Posterior cingulate gyrus (tissue), 11 donors: ENCODE data around the gene SENP6.
"Not testable (repeated sequence)": the region's sequence is repeated elsewhere in the genome, so short reads cannot be mapped to it uniquely, and the experiment has no call there.

ENCODE experiments used
- DNase-seq, 10 donors: peaks; one replicate each; pipeline versions ENCODE4 v3.0.0 to v3.0.0-alpha.2; 2020 to 2021; ENCODE audit warnings: mixed read lengths in 3 of 10
- intact Hi-C: fragments of 100-400 bp; cut with DNase I; formaldehyde crosslinking; loops from one replicate; pipeline ENCODE4 v1.15.1; 2023

SENP6 gene

GRCh38 chr6:75731029-75731428 is 129.3 kb downstream of the SENP6 start:
- DNase-seq, intact Hi-C loops: not testable (repeated sequence)

DNA sequence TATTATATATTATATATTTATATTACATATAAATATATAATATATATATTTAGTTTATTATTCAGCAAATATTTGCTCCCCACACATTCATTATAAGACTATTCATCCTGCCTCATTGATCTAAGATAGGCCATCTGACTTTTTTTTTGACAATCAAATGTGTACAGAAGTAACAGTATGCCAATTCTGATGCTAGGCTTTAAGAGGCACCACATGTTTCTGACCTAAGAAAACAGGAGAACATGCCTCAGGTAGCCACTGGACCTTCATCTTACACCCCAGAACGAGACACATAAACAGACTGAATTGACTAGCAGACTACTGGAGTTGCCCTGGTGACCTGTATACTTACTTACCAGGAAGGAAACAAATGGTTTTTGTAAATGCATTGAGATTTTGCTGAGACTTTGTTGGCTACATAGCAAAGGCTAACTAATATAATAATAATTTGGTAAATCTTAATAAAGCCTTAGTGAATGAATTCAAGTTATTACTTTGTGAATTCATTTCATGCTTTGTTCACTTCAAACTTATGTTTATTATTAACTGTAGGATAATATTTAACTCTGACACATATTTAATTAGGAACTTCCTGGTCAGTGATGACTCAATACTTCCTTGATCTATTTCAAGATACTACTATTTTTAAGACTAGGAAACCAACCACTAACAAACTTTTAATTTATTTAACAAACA is 134.0 kb downstream of the SENP6 start:
- DNase-seq, result no peak
- intact Hi-C loops, result no loop called here

- intact Hi-C loops, result no loop called here
- DNase-seq, result no peak
Measured at GRCh38 chr6:75743971-75744370, 142.3 kb downstream of the SENP6 start.

DNA sequence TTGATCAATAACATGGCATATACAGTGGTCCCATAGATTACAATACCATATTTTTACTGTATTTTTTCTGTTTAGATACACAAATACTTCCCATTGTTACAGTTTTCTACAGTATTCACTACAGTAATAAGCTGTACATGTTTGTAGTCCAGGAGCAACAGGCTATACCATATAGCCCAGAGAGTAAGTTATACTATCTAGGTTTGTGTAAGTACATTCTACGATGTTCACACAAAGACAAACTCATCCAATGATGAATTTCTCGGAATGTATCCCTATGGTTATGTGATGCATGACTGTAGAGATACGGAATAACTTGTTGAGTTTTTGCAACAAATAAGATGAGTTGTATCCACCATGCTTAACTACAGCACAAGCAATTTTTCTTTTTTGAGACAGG is 143.7 kb downstream of the SENP6 start:
- DNase-seq, result no peak
- intact Hi-C loops, result loop anchor here (5.0 kb wide), 1 partner anchor 143 kb away; the partner anchor contains the start of gene SENP6

DNA sequence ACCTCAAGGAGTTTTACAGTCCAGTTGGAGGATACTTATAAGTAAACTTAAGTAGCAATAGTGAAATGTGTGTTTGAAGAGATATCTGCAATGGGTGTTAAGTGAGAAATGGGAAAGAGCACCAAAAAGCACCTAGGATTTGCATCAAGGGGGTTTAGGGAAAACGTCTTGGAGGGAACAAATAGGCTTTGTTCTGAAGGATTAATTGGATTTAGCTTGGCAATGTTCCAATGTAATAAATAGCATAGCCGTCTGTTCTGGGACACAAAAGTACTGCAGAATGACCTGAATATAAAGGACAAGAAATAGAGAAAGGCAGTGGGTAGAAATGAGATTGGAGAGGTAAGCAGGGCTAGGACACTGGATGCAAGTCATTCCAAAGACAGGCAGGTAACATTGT is 144.5 kb downstream of the SENP6 start:
- DNase-seq, result no peak

DNA sequence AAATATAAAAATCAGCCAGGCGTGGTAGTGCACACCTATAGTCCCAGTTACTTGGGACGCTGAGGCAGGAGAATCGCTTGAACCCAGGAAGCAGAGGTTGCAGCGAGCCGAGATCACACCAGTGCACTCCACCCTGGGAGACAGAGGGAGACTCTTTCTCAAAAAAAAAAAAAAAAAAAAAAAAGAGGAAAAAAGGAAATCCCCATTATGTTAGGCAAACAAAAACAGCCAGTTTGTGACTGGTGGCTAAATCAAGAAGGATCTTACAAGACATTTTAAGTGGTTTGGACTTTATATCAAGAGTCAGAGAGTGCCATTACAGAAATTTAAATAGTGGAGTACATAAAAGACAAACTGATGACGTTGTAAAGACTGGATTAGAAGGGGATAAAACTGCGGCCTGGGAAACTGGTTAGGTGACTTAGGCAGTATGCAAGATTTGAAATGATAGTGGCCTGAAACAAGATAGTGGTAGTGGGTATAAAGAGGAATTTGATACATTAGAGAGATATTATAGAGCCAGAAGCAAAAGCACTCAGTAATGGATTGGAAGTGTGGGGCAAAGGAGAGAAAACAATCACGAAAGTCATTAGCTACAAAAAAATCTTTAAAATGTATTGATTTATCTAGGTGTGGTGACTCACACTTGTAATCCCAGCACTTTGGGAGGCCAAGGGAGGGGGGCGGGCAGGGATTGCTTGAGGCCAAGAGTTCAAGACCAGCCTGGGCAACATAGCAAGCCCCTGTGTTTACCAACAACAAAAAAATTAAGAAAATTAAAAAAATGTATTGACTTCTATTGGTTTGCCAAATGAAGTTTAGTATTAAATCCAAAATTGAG is 145.7 kb downstream of the SENP6 start:
- no peak for DNase-seq
- intact Hi-C loops, result loop anchor here (5.0 kb wide), 1 partner anchor 145 kb away; the partner anchor contains the start of gene SENP6

More for the DNA sequence above, 144.5 kb downstream of the SENP6 start:
- intact Hi-C loops, result loop anchor here (5.0 kb wide), 1 partner anchor 144 kb away; the partner anchor contains the start of gene SENP6

DNA sequence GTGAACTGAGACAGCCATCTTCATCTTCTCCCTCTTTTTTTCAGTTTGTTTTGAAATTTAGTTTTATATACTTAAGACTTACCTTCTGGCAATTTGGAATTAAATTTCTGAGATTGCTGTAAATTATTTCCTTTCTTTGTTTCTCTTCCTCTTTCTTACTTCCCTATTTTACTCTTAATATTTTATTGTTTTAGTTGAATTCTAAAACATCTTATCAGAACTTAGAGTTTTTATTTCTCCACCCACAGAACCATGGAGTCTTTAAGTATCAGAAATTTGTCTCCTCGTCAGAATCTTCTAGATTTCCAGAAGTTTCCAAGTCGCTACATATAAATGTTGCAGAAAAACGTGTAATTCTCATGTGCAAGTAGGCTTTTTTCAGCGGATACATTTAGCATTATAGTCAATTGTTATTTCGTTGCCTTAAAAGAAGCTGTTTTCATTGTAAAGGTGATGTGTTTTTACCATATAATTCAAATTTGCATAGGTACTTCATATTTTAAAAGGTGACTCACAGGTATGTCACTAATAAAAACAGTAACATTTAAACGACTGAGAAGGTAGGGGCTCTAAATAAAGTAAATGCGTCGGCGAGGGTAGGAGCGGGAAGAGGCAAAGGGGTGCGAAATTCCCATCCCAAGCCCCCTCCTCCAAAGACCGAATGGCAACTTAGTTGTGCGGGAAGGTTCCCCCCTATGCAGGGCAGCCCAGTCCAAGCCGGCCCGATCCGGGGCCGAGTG is 146.5 kb downstream of the SENP6 start:
- intact Hi-C loops, result loop anchor here (5.0 kb wide), 1 partner anchor 146 kb away; the partner anchor contains the start of gene SENP6
- DNase-seq, result no peak

DNA sequence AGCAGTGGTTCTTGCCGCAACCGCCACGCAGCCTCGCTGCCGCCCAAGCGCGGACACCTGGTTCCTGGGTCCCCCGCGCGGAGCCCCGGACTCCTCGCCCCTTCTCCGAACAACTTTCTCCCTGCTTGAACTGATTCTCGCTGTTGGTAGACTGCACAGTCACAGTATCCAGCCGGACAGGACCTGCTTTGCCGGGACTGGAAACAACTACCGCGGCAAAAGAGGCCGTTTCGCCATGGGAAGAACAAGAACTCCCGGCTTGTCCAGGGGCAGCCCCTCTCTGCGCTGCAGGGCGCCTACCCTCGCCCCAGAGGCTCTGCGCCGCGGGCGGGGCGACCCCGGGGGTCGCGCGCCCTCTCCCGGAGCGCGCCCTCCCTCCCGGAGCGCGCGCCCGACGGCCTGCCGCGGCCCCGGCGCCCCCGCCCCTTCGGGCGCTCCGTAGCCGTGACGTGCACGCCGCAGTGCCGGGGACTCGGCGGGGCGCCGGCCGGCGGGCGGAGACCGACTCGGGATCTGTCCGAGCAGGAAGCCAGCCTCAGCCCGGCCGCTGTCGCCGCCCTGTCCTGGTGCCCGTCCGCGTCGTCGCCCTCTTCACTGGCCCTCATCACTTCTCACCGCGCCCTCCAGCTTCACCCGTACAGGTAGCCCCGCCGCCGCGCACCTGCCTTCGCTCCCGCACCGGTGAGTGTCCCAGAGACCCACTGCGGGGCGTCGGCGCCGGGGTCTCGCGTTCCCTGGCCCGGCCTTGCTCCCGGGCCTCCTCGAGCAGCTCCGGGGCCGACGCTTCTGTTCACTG is 147.3 kb downstream of the SENP6 start, which contains the start of gene MYO6:
TSS of gene MYO6 (plus strand) at position 497 of the 796 bp plus-strand sequence. CDS start 68,309 bp downstream, outside the sequence.
- intact Hi-C loops, result loop anchor here (5.0 kb wide), 1 partner anchor 147 kb away; the partner anchor contains the start of gene SENP6
- DNase-seq, result peak; percentile 59 to 97 (median 78)

DNA sequence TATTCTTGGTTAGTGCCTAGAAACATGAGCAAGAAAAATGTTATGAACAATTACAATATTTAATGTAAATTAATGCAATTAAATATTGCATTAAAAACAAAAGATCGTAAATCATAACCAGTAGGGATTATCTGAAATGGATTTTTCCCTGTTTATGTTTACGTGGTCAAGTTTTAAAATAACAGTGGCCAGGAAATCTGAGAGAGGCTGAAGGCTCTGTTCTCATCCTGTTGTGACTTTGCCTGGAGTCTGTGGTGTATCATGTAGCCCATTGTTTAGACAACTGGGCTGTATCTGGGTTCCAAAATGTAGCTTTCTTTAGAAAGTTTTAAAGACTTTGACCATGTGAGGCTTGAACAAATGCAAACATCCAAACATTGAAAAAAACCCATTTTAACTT is 149.8 kb downstream of the SENP6 start:
- intact Hi-C loops, result no loop called here
- DNase-seq, result no peak

- intact Hi-C loops, result no loop called here
- DNase-seq, result no peak
Measured at GRCh38 chr6:75752365-75752764, 150.7 kb downstream of the SENP6 start.

- intact Hi-C loops, result no loop called here
Measured at GRCh38 chr6:75755704-75756103, 154.0 kb downstream of the SENP6 start.

DNA sequence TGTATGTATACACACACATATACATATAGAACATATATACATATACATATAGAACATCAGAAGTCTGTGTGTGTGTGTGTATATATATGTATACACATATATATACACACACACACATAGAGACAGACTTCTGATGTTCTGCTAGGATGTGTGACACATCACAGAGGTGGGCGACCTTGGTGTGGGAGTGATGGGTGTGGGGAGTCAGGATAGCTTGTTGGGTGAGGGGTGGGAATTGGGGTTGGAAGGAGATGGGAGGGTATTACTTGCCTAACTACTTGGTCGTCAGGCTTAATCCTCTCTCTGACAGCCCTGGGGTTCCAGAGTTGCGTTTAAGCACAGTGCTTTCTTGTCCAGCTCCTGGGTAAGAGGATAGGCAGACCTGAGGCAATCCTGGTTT is 155.6 kb downstream of the SENP6 start:
- intact Hi-C loops, result no loop called here
- DNase-seq, result no peak

More at GRCh38 chr6:75755704-75756103, 154.0 kb downstream of the SENP6 start:
- no peak for DNase-seq

DNA sequence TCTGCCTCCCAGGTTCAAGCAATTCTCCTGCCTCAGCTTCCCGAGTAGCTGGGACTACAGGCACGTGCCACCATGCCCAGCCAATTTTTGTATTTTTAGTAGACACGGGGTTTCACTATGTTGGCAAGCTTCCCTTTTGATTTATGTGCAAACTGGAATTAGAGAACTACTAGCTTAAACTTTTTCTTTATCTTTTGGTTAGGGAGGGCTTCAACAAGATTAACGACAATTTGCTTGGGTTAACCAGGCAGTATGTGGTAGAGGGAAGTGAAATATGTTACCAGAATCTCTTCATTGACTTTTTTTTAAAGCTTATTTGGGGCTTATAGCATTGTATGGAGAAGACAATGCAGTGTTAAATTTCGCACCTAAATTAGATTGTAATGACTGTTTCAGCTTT is 156.4 kb downstream of the SENP6 start:
- DNase-seq, result no peak
- intact Hi-C loops, result no loop called here

- intact Hi-C loops, result no loop called here
Measured at GRCh38 chr6:75759207-75759606, 157.5 kb downstream of the SENP6 start.

GRCh38 chr6:75760320-75760719 is 158.6 kb downstream of the SENP6 start:
- intact Hi-C loops, result no loop called here
- no peak for DNase-seq

More at GRCh38 chr6:75759207-75759606, 157.5 kb downstream of the SENP6 start:
- DNase-seq, result no peak

DNA sequence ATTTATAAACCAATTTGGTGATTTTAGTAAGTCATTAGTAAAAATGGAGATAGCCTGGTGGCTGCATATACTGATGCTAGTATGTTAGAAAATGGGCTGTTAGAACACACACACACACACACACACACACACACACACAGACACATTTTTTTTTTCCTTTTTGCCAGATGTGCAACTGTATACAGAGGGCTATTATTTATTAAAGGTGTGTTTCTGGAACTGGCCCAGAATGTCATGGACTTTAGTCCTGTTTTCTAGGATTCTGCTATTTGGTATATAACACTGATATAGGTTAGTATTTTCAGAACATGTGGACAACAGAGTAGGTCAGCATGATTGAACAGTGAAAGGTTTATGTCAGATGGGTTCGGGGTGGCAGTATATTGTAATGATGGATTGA is 159.8 kb downstream of the SENP6 start:
- intact Hi-C loops, result no loop called here
- no peak for DNase-seq

DNA sequence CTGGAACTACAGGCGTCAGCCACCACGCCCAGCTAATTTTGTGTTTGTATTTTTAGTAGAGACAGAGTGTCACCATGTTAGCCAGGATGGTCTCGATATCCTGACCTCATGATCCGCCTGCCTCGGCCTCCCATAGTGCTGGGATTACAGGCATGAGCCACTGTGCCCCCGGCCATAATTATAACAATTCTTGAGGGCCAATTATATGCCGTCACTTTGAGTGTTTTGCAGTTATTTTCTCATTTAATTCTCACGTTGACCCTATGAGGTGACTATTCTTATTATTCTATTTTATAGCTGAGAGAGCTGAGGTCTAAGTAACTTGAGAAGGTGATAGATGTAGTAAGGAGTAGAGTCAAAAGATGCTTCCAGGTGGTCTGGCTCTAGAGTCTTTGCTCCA is 160.4 kb downstream of the SENP6 start:
- intact Hi-C loops, result no loop called here
- no peak for DNase-seq

DNA sequence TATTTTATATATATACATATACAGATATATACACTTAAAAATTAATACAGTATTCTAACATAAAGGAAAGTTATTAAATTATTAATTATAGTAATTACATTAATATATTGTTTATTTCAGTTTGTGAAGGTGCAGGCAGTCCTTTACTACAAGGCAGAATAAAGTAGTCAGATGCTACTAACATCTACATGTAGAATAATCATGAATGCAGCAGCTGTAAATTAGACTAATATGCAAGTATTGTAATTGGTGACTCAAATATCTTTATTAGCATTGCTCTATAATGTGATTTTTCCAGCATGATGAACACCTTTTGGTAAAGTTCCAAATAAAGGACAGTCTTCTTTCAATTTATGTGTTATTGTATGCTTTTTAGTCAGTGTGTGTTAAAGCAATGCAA is 164.7 kb downstream of the SENP6 start:
- intact Hi-C loops, result no loop called here
- DNase-seq, result no peak
